ENCODE results near the gene ASMTL. TPM values are rescaled to one million over a fixed set of nuclear protein-coding genes. Genes with fewer than 3 reads are reported as not detected.

The ASMTL gene
- total RNA-seq, 1 donor from 2014 or later, result 24.5 TPM

DNA sequence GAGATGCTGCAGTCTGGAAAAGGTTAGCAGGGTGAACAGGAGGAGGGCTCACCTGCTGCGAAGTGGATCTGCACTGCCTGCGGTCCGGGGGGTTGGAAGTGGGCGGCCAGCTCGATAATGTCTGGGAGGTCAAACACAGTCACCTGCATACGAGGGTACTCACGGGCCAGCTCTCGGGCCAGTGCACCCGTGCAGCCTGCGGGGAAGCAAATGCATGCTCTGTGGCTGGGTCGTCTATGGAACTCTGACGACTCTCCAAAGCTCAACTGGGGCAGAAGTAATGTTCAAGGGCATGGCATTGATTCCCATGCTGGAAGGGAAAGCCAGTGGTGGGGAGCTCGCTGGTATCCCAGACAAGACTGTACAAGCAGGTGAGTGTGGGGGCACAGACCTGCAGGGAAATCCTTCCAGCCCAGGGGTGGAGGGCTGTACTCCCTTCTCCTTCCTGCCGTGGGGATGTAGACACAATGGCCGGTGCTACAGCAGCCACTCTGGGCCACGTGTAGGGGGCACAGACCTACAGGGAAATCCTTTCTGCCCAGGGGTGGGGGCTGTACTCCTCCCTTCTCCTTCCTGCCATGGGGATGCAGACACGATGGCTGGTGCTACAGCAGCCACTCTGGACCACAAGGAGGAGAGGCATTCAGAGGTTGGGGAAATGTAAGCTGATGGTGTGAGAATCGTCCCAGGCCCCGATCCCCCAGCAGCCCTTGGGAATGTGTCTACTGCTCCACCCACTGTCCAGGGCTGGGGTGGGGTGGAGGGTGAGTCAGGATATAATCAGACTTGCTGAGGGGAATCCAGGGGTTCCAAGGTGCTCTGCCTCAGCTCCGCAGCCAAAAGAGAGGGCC is 34.6 kb downstream of the ASMTL start:
- TF ChIP-seq, protein P1, sequence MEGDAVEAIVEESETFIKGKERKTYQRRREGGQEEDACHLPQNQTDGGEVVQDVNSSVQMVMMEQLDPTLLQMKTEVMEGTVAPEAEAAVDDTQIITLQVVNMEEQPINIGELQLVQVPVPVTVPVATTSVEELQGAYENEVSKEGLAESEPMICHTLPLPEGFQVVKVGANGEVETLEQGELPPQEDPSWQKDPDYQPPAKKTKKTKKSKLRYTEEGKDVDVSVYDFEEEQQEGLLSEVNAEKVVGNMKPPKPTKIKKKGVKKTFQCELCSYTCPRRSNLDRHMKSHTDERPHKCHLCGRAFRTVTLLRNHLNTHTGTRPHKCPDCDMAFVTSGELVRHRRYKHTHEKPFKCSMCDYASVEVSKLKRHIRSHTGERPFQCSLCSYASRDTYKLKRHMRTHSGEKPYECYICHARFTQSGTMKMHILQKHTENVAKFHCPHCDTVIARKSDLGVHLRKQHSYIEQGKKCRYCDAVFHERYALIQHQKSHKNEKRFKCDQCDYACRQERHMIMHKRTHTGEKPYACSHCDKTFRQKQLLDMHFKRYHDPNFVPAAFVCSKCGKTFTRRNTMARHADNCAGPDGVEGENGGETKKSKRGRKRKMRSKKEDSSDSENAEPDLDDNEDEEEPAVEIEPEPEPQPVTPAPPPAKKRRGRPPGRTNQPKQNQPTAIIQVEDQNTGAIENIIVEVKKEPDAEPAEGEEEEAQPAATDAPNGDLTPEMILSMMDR (IDR thresholded peaks at IDR 0.05; ENCODE audit: unreplicated experiment), result no peak
- no peak overlapping the region for H3K27ac Mint-ChIP-seq

DNA sequence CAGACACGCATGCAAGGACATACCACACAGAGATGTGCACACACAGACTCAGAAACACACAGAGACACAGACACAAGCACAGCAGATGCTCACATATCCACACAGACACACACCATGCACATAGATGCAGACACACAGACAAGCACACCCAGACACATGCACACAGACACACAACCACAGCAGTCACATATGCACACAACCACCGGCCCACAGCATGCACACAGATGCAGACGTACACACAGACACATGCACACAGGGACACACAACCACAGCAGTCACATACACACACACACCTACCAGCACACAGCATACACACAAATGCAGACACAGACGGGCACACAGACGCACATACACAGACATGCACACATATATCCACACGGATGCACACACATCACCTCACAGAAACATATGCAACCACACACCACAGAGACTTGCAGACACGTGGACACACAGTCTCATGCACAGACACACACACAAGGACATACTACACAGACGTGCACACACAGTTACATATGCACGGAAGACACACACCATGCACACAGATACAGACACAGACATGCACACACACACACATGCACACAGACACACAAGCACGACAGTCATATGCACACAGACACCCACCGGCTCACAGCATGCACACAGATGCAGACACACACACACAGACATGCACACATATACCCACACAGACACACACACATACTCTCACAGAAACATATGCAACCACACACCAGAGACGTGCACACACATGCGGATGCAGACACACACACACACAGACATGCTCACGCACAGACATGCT is 35.5 kb downstream of the ASMTL start:
- TF ChIP-seq, protein P1 (IDR thresholded peaks at IDR 0.05; ENCODE audit: unreplicated experiment), result no peak
- peaks cover 28% of the 10 kb centered on the region for H3K36me3 Mint-ChIP-seq (ENCODE audit: insufficient read depth)
- DNase-seq (ENCODE audit: low spot score, unreplicated experiment), result no peak
- no peaks in the 10 kb centered on the region for H3K27me3 Mint-ChIP-seq
- H3K4me1 Mint-ChIP-seq (ENCODE audit: low read depth), result peaks cover 11% of the 10 kb centered on the region
- peaks cover 6% of the 10 kb centered on the region for H3K9me3 Mint-ChIP-seq (ENCODE audit: low read depth)
- no peak overlapping the region for H3K27ac Mint-ChIP-seq
- no peak overlapping the region for H3K4me3 Mint-ChIP-seq (ENCODE audit: low read depth)

More for the DNA sequence above, 34.6 kb downstream of the ASMTL start:
- H3K27me3 Mint-ChIP-seq, result no peaks in the 10 kb centered on the region
- H3K36me3 Mint-ChIP-seq (ENCODE audit: insufficient read depth), result peaks cover 29% of the 10 kb centered on the region
- no peak overlapping the region for H3K4me3 Mint-ChIP-seq (ENCODE audit: low read depth)
- peaks cover 6% of the 10 kb centered on the region for H3K9me3 Mint-ChIP-seq (ENCODE audit: low read depth)
- no peak for DNase-seq (ENCODE audit: low spot score, unreplicated experiment)
- peaks cover 11% of the 10 kb centered on the region for H3K4me1 Mint-ChIP-seq (ENCODE audit: low read depth)

DNA sequence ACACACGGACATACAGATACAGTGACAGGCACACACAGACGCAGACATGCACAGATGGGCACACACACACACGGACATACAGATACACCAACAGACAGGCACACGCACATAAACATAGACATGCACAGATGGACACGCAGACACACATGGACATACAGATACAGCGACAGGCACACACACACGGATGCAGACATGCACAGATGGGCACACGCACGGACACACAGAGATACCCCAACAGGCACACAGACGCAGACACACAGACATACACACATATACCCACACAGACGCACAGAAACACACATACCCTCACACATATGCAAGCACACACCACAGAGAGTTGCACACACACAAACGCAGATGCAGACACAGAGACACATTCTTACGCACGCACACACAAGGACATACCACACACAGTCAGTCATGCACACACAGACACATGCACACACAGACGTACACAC is 36.4 kb downstream of the ASMTL start:
- no peaks in the 10 kb centered on the region for H3K27me3 Mint-ChIP-seq
- no peak for DNase-seq (ENCODE audit: low spot score, unreplicated experiment)
- H3K36me3 Mint-ChIP-seq (ENCODE audit: insufficient read depth), result peaks cover 22% of the 10 kb centered on the region
- H3K4me1 Mint-ChIP-seq (ENCODE audit: low read depth), result peaks cover 11% of the 10 kb centered on the region
- H3K9me3 Mint-ChIP-seq (ENCODE audit: low read depth), result no peaks in the 10 kb centered on the region
- H3K27ac Mint-ChIP-seq, result no peak overlapping the region
- H3K4me3 Mint-ChIP-seq (ENCODE audit: low read depth), result no peak overlapping the region
- TF ChIP-seq, protein P1 (IDR thresholded peaks at IDR 0.05; ENCODE audit: unreplicated experiment), result no peak

DNA sequence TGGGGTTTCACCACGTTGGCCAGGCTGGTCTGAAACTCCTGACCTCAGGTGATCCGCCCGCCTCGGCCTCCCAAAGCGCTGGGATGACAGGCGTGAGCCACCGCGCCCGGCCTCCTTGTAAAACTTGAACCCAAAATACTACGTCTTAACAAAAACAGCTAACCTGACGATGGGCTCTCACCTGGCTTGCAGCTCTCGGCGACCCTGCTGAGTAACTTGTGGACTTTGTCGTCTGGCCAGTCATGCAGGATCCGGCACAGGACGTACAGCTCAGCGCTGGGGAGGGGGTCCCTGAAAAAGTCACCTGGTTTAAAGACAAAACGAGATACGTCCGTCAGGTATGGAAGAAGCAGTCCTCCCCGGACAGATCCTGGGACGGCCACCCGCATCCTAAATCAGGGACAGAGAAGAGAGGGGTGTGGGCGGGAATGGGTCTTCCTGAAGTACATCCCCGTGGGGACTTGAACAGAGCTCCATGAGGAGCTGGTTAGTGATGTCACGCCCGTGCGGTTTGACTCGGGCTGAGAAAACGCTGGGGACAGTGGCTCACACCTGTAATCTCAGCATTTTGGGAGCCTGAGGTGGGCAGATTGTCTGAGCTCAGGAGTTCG is 40.1 kb downstream of the ASMTL start:
- Mint-ChIP-seq H3K27me3 (no peaks in the 10 kb centered on the region), H3K4me3 (ENCODE audit: low read depth) (no peak overlapping the region), H3K36me3 (ENCODE audit: insufficient read depth) (peaks cover 14% of the 10 kb centered on the region), H3K9me3 (ENCODE audit: low read depth) (no peaks in the 10 kb centered on the region), H3K27ac (no peak overlapping the region), H3K4me1 (ENCODE audit: low read depth) (no peaks in the 10 kb centered on the region)
- TF ChIP-seq, protein P1 (IDR thresholded peaks at IDR 0.05; ENCODE audit: unreplicated experiment), result no peak
- DNase-seq (ENCODE audit: low spot score, unreplicated experiment), result no peak

DNA sequence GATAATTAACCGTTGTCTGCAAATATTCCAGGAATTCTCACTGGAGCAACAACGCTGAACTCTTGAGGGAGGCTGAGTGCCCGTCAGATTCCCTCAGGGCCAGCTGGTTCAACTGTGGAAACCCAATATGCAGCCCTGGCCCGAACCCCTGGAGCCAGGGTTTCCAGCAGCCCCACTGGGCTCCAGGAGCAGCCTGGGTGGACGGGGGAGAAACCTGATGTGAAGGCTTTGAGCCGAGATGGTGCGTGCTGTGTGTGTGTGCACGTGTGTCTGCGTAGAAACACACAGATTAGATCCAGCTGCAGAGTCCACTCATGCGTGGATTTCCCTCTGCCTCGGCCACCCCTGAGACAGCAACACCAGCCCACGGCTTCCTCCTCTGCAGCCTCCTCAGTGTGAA is 41.4 kb downstream of the ASMTL start:
- H3K27me3 Mint-ChIP-seq, result no peaks in the 10 kb centered on the region
- no peaks in the 10 kb centered on the region for H3K9me3 Mint-ChIP-seq (ENCODE audit: low read depth)
- DNase-seq (ENCODE audit: low spot score, unreplicated experiment), result no peak
- H3K36me3 Mint-ChIP-seq (ENCODE audit: insufficient read depth), result peaks cover 14% of the 10 kb centered on the region
- H3K4me1 Mint-ChIP-seq (ENCODE audit: low read depth), result no peaks in the 10 kb centered on the region
- H3K4me3 Mint-ChIP-seq (ENCODE audit: low read depth), result no peak overlapping the region
- no peak overlapping the region for H3K27ac Mint-ChIP-seq
- TF ChIP-seq, protein P1 (IDR thresholded peaks at IDR 0.05; ENCODE audit: unreplicated experiment), result no peak
